Activated naive CD4-positive, alpha-beta T cell treated with anti-CD3 and anti-CD28 coated beads for 36 hours (primary cell): Measurements from ENCODE around the gene CDH13. TPM values are rescaled to one million over a fixed set of nuclear protein-coding genes. Genes with fewer than 3 reads are reported as not detected.

Experiments
- CTCF ChIA-PET: fragments of 350-600 bp; sonication (Branson Sonifier 250); formaldehyde crosslinking; loops from one replicate; lab custom pipeline; 2021; ENCODE audit warnings: antibody characterized with exemption; lab: Charles Lee
- DNase-seq: peaks from one replicate; pipeline ENCODE4 v3.0.0-alpha.2; 2020
- H3K27ac Mint-ChIP-seq: one replicate; pipeline ENCODE4 v1.8.0; 2021; ENCODE audit warnings: mild to moderate bottlenecking, mixed read lengths
- H3K27me3 Mint-ChIP-seq: one replicate; pipeline ENCODE4 v1.8.0; 2021; ENCODE audit warnings: low read depth, mixed read lengths
- H3K36me3 Mint-ChIP-seq: one replicate; pipeline ENCODE4 v1.8.0; 2021; ENCODE audit warnings: low read depth, mixed read lengths
- H3K4me1 Mint-ChIP-seq: one replicate; pipeline ENCODE4 v1.8.0; 2021; ENCODE audit warnings: low read depth, mixed read lengths
- H3K4me3 Mint-ChIP-seq: one replicate; pipeline ENCODE4 v1.8.0; 2021; ENCODE audit warnings: mild to moderate bottlenecking, moderate library complexity, mixed read lengths
- H3K9me3 Mint-ChIP-seq: one replicate; pipeline ENCODE4 v1.8.0; 2021; ENCODE audit warnings: mixed read lengths
- intact Hi-C: fragments of 100-400 bp; cut with micrococcal nuclease; formaldehyde crosslinking; loops from one replicate; pipeline ENCODE4 v1.15.1; 2023
- total RNA-seq, 2 experiments: library from RNA; stranded (reverse); gene quantifications; one replicate each; pipeline ENCODE4 v1.2.3, GENCODE V29; 2021

Gene CDH13
- total RNA-seq, 2 experiments from 2014 or later = not detected

DNA sequence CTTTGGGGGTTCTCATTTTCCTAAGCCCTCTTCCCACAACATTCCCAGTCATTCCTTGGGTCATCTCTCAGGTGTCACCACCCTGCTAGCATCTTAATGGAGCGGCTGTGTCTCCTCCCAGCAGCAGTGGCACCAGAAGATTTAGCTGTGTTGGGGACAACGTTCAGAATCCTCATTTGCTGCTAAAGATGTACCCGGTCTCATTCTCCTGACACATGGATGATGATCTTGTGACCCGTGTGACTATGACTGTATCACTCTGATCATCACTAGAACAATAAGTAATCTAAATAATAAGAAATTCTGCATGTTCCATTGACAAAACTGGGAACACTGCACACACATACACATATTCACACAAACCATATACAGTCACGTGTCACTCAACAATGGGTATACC, 781.2 kb downstream of the CDH13 start:
- no peak overlapping the region for H3K4me3 Mint-ChIP-seq
- no peaks in the 10 kb centered on the region for H3K4me1 Mint-ChIP-seq
- CTCF ChIA-PET = no interaction called here
- no peaks in the 10 kb centered on the region for H3K9me3 Mint-ChIP-seq
- no peaks in the 10 kb centered on the region for H3K27me3 Mint-ChIP-seq
- no peak for DNase-seq
- H3K27ac Mint-ChIP-seq = no peak overlapping the region
- intact Hi-C loops = no loop called here
- H3K36me3 Mint-ChIP-seq = no peaks in the 10 kb centered on the region

DNA sequence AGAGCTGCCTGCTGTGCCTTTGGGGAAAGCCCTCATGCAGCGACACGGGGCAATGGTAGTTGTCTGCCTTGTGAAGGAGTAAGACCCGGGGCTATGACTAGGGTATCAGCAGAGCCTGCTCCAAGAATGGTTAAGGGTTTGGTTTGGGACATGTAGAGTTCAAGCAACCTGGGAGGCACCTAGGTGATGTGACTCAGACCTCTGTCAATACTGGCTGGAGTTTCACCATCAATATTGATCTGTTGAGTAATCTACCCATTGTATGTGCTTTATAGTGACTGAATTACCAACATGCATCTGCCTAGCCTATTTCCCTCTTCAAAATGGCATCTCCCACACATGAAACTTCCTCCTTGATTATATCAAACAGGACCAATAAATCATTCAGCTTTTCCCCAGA, 782.6 kb downstream of the CDH13 start:
- H3K36me3 Mint-ChIP-seq = no peaks in the 10 kb centered on the region
- CTCF ChIA-PET = no interaction called here

DNA sequence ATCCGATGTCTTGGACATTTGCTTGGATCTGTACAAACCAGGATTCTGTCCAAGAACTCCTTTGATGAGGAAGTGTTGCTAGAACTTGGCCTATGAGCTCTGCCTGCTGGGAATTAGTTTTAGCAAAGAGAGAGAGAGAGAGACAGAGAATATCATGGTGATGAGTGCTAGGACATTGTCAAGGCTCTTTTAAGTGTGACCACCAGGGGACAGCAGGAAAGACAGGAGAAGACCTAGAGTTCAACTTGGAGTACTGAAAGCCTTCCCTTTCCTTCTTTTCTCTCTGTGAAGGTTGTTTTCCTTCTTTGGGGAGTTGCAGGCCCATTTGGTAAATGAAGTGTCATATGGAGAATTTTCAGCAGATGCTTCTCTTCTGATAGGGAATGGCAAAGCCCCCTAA, 791.8 kb downstream of the CDH13 start:
- CTCF ChIA-PET = no interaction called here

More for the DNA sequence above, 782.6 kb downstream of the CDH13 start:
- Mint-ChIP-seq H3K27me3 (no peaks in the 10 kb centered on the region), H3K27ac (no peak overlapping the region), H3K9me3 (no peaks in the 10 kb centered on the region), H3K4me1 (no peaks in the 10 kb centered on the region), H3K4me3 (no peak overlapping the region)
- intact Hi-C loops = no loop called here
- no peak for DNase-seq

DNA sequence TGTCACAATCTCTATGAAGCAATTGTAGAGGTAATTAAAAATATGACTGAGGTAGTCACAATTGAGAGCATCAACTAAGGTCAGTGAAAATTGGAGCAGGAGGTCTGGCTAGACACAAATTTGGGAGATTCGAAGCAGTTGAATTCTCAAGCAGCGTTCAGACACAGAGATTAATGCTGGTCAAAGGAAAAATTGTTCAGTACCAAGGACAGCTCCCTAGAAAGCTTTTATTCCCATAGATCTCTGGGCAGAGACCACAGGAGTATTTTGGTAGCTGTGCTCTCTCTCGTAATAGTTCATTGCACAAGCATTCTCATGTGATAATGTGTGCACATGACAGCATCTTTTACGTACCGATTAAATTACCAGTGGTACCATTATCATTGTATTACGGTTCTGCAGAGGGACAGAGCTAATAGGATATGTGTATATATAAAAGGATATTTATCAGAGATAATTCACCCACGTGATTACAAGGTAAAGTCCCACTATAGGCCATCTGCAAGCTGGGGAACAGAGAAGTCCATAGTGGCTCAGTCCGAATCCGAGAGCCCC, 793.5 kb downstream of the CDH13 start:
- H3K4me3 Mint-ChIP-seq = no peak overlapping the region
- CTCF ChIA-PET = no interaction called here
- no peaks in the 10 kb centered on the region for H3K4me1 Mint-ChIP-seq
- H3K27ac Mint-ChIP-seq = no peak overlapping the region
- DNase-seq = no peak
- no peaks in the 10 kb centered on the region for H3K36me3 Mint-ChIP-seq
- no peaks in the 10 kb centered on the region for H3K27me3 Mint-ChIP-seq
- intact Hi-C loops = no loop called here
- no peaks in the 10 kb centered on the region for H3K9me3 Mint-ChIP-seq

More for the DNA sequence above, 791.8 kb downstream of the CDH13 start:
- no peak overlapping the region for H3K4me3 Mint-ChIP-seq
- H3K27me3 Mint-ChIP-seq = no peaks in the 10 kb centered on the region
- H3K27ac Mint-ChIP-seq = no peak overlapping the region
- intact Hi-C loops = no loop called here
- no peaks in the 10 kb centered on the region for H3K4me1 Mint-ChIP-seq
- H3K36me3 Mint-ChIP-seq = no peaks in the 10 kb centered on the region
- H3K9me3 Mint-ChIP-seq = no peaks in the 10 kb centered on the region
- no peak for DNase-seq

DNA sequence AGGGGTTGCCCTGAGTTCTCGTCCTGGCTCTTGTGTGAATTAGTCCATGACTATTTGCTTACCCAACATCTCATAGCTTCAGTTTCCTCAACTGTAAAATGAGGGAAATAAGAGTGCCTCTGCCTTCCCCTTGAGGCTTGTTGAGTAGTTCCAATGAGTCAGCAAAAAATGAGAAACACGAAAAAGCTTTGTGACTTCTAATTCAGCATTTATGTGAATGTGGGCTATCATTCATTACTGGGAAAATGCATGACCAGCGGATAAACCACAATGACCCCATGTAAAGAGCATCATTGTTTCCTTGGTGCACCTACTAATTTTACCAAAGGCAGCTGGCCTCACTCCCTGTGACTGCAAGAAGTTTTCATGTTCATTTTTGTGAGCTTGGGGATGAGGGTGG, 806.4 kb downstream of the CDH13 start:
- Mint-ChIP-seq H3K27ac (no peak overlapping the region), H3K4me3 (no peak overlapping the region), H3K36me3 (no peaks in the 10 kb centered on the region), H3K27me3 (peaks cover 2% of the 10 kb centered on the region), H3K9me3 (peaks cover 4% of the 10 kb centered on the region), H3K4me1 (no peaks in the 10 kb centered on the region)
- intact Hi-C loops = no loop called here
- CTCF ChIA-PET = no interaction called here
- no peak for DNase-seq

DNA sequence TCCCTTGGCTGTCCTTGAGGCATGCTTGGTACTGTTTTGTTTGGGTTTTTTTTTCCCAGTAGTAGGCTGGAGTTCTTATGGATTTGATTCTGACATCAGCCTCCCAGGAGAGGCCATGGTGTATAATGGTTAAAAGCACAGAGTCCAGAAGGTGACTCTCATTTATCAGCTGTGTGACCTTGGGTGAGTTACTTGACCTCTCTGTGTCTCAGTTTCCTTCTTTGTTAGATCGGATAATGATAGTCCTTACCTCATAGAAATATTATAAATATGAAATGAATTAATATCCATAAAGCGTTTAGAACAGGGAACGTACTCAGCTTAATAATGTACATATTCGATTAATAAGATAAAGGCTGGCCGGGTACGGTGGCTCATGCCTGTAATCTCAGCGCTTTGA, 810.3 kb downstream of the CDH13 start:
- no peaks in the 10 kb centered on the region for H3K36me3 Mint-ChIP-seq
- H3K27me3 Mint-ChIP-seq = no peaks in the 10 kb centered on the region

DNA sequence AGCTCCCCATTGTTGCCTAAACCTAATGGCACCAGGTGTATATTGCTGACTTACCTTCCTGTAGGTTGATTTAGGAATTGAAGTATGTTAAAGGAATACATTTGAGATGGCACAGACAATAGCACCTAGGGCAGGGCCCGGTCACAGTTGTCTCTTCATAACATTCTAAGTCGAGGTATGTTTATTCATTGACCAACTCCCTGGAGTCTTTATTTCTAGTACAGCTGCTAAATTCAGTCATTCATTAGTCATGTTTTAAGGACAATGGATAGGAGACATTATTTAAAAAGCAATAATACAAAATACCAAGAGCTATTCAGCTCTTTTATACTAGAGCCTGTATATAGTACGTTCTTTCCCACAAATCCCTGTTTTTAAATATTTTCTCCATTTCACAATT, 811.6 kb downstream of the CDH13 start:
- no peak overlapping the region for H3K27ac Mint-ChIP-seq
- no peak overlapping the region for H3K4me3 Mint-ChIP-seq
- CTCF ChIA-PET = interaction anchor here (2.2 kb wide), 1 partner anchor 9 kb away, joined by 8 read pairs; no protein-coding TSS in a partner anchor
- no peaks in the 10 kb centered on the region for H3K4me1 Mint-ChIP-seq
- intact Hi-C loops = no loop called here
- DNase-seq = no peak
- H3K36me3 Mint-ChIP-seq = no peaks in the 10 kb centered on the region
- no peaks in the 10 kb centered on the region for H3K9me3 Mint-ChIP-seq
- no peaks in the 10 kb centered on the region for H3K27me3 Mint-ChIP-seq

More for the DNA sequence above, 810.3 kb downstream of the CDH13 start:
- intact Hi-C loops = no loop called here
- CTCF ChIA-PET = interaction anchor here (2.2 kb wide), 1 partner anchor 10 kb away, joined by 8 read pairs; no protein-coding TSS in a partner anchor
- no peaks in the 10 kb centered on the region for H3K9me3 Mint-ChIP-seq
- H3K4me3 Mint-ChIP-seq = no peak overlapping the region
- H3K27ac Mint-ChIP-seq = no peak overlapping the region
- no peak for DNase-seq
- no peaks in the 10 kb centered on the region for H3K4me1 Mint-ChIP-seq

DNA sequence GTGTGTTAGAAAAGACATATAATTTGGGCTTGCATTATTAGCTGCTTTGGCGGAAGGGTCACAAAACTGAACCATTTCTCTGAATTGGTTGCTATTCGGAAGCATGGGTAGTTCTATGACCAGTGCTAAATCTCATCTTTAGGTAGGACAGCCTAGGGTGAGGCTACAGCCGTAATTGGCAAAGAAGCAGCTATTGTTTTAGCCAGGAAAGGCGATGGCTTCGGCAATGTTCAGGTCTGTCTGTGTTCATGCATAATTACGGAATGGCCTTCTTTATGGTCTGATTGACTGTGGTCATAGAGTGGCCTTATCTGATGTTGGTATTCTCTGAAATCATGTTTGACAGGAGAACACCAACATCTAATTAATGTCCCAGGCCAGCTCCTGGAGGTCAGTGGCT, 812.6 kb downstream of the CDH13 start:
- intact Hi-C loops = no loop called here
- no peak overlapping the region for H3K27ac Mint-ChIP-seq

GRCh38 chr16:83441517-83441916, 814.7 kb downstream of the CDH13 start:
- Mint-ChIP-seq H3K4me3 (no peak overlapping the region), H3K4me1 (no peaks in the 10 kb centered on the region), H3K36me3 (no peaks in the 10 kb centered on the region), H3K9me3 (no peaks in the 10 kb centered on the region), H3K27ac (no peak overlapping the region), H3K27me3 (peaks cover 2% of the 10 kb centered on the region)
- CTCF ChIA-PET = interaction anchor here (0.7 kb wide), 1 partner anchor 985 kb away, joined by 3 read pairs; no protein-coding TSS in a partner anchor
- intact Hi-C loops = no loop called here
- no peak for DNase-seq

More for the DNA sequence above, 812.6 kb downstream of the CDH13 start:
- H3K36me3 Mint-ChIP-seq = no peaks in the 10 kb centered on the region
- no peak for DNase-seq
- CTCF ChIA-PET = interaction anchor here (2.2 kb wide), 1 partner anchor 8 kb away, joined by 8 read pairs; no protein-coding TSS in a partner anchor
- peaks cover 2% of the 10 kb centered on the region for H3K27me3 Mint-ChIP-seq
- no peaks in the 10 kb centered on the region for H3K9me3 Mint-ChIP-seq
- no peaks in the 10 kb centered on the region for H3K4me1 Mint-ChIP-seq
- no peak overlapping the region for H3K4me3 Mint-ChIP-seq

DNA sequence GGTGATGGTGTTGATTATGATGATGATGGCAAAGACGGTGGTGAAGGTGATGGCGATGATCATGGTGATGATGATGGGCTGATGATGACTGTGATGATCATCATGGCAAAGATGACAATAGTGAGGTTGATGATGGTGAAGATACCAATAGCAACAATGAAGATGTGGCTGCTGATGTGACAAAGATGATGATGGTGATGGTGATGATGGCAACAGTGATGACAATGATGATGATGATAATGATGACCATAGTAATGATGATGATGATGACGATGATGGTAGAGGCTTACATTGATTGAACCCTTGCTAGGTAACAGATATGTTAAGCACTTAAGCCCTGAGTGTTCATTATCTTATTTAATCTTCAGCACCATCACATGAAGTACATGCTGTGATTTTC, 817.2 kb downstream of the CDH13 start:
- CTCF ChIA-PET = interaction anchor here (1.3 kb wide), 1 partner anchor 19 kb away, joined by 4 read pairs; no protein-coding TSS in a partner anchor
- H3K27me3 Mint-ChIP-seq = peaks cover 2% of the 10 kb centered on the region
- intact Hi-C loops = no loop called here

DNA sequence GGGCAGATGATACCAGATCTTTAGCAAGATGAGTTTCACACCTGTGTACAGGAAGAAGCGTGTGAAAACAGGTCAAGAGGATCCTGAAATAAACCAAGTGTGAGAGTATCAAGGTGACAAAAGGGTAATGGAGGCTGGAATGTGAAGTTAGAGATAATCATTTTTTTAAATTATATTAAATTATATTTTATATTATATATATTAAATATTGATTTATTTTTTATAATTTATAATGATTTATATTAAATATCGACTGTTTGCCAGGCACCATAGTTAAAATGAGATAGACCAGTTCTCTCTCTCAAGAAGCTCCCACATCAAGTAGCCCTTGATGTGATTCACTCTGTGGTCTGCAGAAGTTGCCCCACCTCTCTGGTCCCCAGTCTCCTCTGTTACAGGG, 820.8 kb downstream of the CDH13 start:
- H3K27me3 Mint-ChIP-seq = peaks cover 2% of the 10 kb centered on the region
- intact Hi-C loops = loop anchor here (5.0 kb wide), 1 partner anchor 1185 kb away; no protein-coding TSS in a partner anchor
- no peaks in the 10 kb centered on the region for H3K4me1 Mint-ChIP-seq
- H3K36me3 Mint-ChIP-seq = no peaks in the 10 kb centered on the region
- no peaks in the 10 kb centered on the region for H3K9me3 Mint-ChIP-seq
- CTCF ChIA-PET = interaction anchor here (1.1 to 2.7 kb wide), 3 partner anchors 9 to 1184 kb away, joined by 3 to 8 read pairs (median 7); no protein-coding TSS in a partner anchor
- H3K4me3 Mint-ChIP-seq = no peak overlapping the region
- DNase-seq = no peak
- no peak overlapping the region for H3K27ac Mint-ChIP-seq

More for the DNA sequence above, 817.2 kb downstream of the CDH13 start:
- H3K36me3 Mint-ChIP-seq = no peaks in the 10 kb centered on the region
- no peaks in the 10 kb centered on the region for H3K4me1 Mint-ChIP-seq
- DNase-seq = no peak
- H3K4me3 Mint-ChIP-seq = no peak overlapping the region
- H3K27ac Mint-ChIP-seq = no peak overlapping the region
- H3K9me3 Mint-ChIP-seq = no peaks in the 10 kb centered on the region

DNA sequence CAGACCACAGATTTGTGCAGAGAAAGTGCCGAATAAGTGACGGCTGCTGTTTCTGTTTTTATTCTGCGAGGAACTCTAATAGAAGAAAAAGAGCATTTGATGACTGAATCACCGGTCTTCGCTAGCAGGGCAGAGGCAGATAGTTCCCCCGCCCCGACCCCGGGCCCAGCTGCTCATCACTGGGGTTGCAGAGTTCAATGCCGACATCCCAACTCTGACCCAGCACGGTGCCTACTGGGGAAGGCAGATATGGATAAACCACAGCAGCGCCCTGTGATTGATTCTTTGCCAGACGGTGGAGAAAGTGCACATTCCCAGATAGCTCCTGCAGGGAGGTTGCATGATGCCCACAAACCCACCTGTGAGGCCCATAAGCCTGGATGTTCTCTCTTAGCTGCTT, 823.1 kb downstream of the CDH13 start:
- DNase-seq = no peak
- no peaks in the 10 kb centered on the region for H3K9me3 Mint-ChIP-seq
- no peak overlapping the region for H3K4me3 Mint-ChIP-seq
- intact Hi-C loops = loop anchor here (5.0 kb wide), 1 partner anchor 1188 kb away; no protein-coding TSS in a partner anchor
- CTCF ChIA-PET = interaction anchor here (0.6 kb wide), 1 partner anchor 28 kb away, joined by 6 read pairs; no protein-coding TSS in a partner anchor
- H3K27me3 Mint-ChIP-seq = no peaks in the 10 kb centered on the region
- H3K36me3 Mint-ChIP-seq = no peaks in the 10 kb centered on the region
- H3K4me1 Mint-ChIP-seq = no peaks in the 10 kb centered on the region
- H3K27ac Mint-ChIP-seq = no peak overlapping the region

- CTCF ChIA-PET = no interaction called here
- DNase-seq = no peak
- Mint-ChIP-seq H3K27me3 (no peaks in the 10 kb centered on the region), H3K4me1 (no peaks in the 10 kb centered on the region), H3K9me3 (no peaks in the 10 kb centered on the region), H3K36me3 (no peaks in the 10 kb centered on the region), H3K27ac (no peak overlapping the region), H3K4me3 (no peak overlapping the region)
- intact Hi-C loops = no loop called here
These were observed 827.2 kb downstream of the CDH13 start for GRCh38 chr16:83453977-83454376.
